Keratinocyte (primary cell): Measurements from ENCODE around the gene POLE3. TPM values are rescaled to one million over a fixed set of nuclear protein-coding genes. Genes with fewer than 3 reads are reported as not detected.
"Not testable (repeated sequence)": the region's sequence is repeated elsewhere in the genome, so short reads cannot be mapped to it uniquely, and the experiment has no call there.

ENCODE experiments used
- DNase-seq: peaks from one replicate; pipeline ENCODE4 v3.0.0-alpha.2; 2011; ENCODE audit warnings: low read depth, missing footprints, low spot score
- FAIRE-seq: peaks from 2 replicates; lab custom pipeline; 2011; peaks lifted over from hg19 to GRCh38; lab: Jason Lieb, UNC
- H2AFZ ChIP-seq: 2 replicates; pipeline ENCODE4 v1.6.0; 2012; ENCODE audit warnings: low read length, control low read depth, inconsistent platforms; ENCODE audit not compliant: control insufficient read depth
- H3K27ac ChIP-seq: 2 replicates; pipeline ENCODE4 v1.5.1; 2011; ENCODE audit warnings: low read length; ENCODE audit not compliant: control insufficient read depth, insufficient read depth
- H3K27me3 ChIP-seq: 3 replicates; pipeline ENCODE4 v1.6.0; 2011; ENCODE audit warnings: low read length; ENCODE audit not compliant: control insufficient read depth, insufficient read depth; ENCODE audit errors: extremely low read depth
- H3K36me3 ChIP-seq, 2 experiments: 2 replicates in 1 of 2; 3 replicates in 1 of 2; pipeline ENCODE4 v1.5.1; 2011; ENCODE audit warnings: low read length in 2 of 2, mild to moderate bottlenecking in 1 of 2; ENCODE audit not compliant: control insufficient read depth in 2 of 2, insufficient read depth in 2 of 2; ENCODE audit errors: extremely low read depth in 1 of 2
- H3K4me1 ChIP-seq: 3 replicates; pipeline ENCODE4 v1.5.1; 2011; ENCODE audit warnings: low read length; ENCODE audit not compliant: control insufficient read depth, insufficient read depth; ENCODE audit errors: extremely low read depth
- H3K4me2 ChIP-seq: 3 replicates; pipeline ENCODE4 v1.6.0; 2011; ENCODE audit warnings: low read depth, low read length; ENCODE audit not compliant: control insufficient read depth, insufficient read depth; ENCODE audit errors: extremely low read depth
- H3K4me3 ChIP-seq, 3 experiments: fragments of 200-600 bp in 1 of 3; sonication (generic) in 1 of 3; 2 replicates in 2 of 3; 3 replicates in 1 of 3; pipeline ENCODE4 v1.5.1; 2011 to 2016; ENCODE audit warnings: low read length in 3 of 3, mild to moderate bottlenecking in 3 of 3, control low read depth in 2 of 3, inconsistent platforms in 1 of 3, low read depth in 1 of 3, mixed read lengths in 1 of 3, mixed run types in 1 of 3, moderate library complexity in 1 of 3; ENCODE audit not compliant: control insufficient read depth in 2 of 3, insufficient read depth in 2 of 3; ENCODE audit errors: extremely low read depth in 1 of 3
- H3K79me2 ChIP-seq: 2 replicates; pipeline ENCODE4 v1.6.0; 2012; ENCODE audit warnings: low read length; ENCODE audit not compliant: control insufficient read depth, insufficient read depth
- H3K9ac ChIP-seq: 3 replicates; pipeline ENCODE4 v1.6.0; 2011; ENCODE audit warnings: low read length; ENCODE audit not compliant: control insufficient read depth, insufficient read depth; ENCODE audit errors: extremely low read depth
- H3K9me1 ChIP-seq: 3 replicates; pipeline ENCODE4 v1.6.0; 2011; ENCODE audit warnings: low read length; ENCODE audit not compliant: control insufficient read depth, insufficient read depth; ENCODE audit errors: extremely low read depth
- H3K9me3 ChIP-seq: 2 replicates; pipeline ENCODE4 v1.5.1; 2012; ENCODE audit warnings: low read depth, low read length; ENCODE audit not compliant: control insufficient read depth
- H4K20me1 ChIP-seq: 3 replicates; pipeline ENCODE4 v1.6.0; 2011; ENCODE audit warnings: low read length; ENCODE audit not compliant: control insufficient read depth, insufficient read depth; ENCODE audit errors: extremely low read depth
- EZH2 ChIP-seq: IDR thresholded peaks from one replicate; pipeline ENCODE4 v1.6.1; 2012; ENCODE audit warnings: inconsistent platforms, mild to moderate bottlenecking, low read length, moderate library complexity
- dilution Hi-C: fragments of 300-500 bp; cut with MboI; formaldehyde crosslinking; loops from one replicate; pipeline ENCODE4 v1.7.0; 2020; ENCODE audit warnings: low sequenced_read_pairs; ENCODE audit not compliant: extremely low pct_ligation_motif_present
- polyA plus RNA-seq, 5 experiments: library from polyadenylated mRNA; depleted of rRNA in 3 of 5; stranded (reverse) in 3 of 5; stranded (forward) in 1 of 5; unstranded in 1 of 5; fragments of >200 nt; gene quantifications; 1 replicate in 1 of 5; 2 replicates in 3 of 5; 3 replicates in 1 of 5; pipeline versions ENCODE4 v1.2.1 to v1.2.3, GENCODE V29; 2011 to 2012; ENCODE audit warnings: missing spikeins in 2 of 5, low read depth in 1 of 5, low replicate concordance in 1 of 5
- TF ChIP-seq, protein P1 (sequence below), 3 experiments: IDR thresholded peaks in 1 of 3; conservative IDR thresholded peaks in 1 of 3; optimal IDR thresholded peaks in 1 of 3; 2 replicates in 2 of 3; 3 replicates in 1 of 3; pipeline versions ENCODE3 to v1.5.1; 2011; ENCODE audit warnings: low read length in 3 of 3, mild to moderate bottlenecking in 3 of 3, moderate library complexity in 2 of 3, control low read depth in 1 of 3, inconsistent platforms in 1 of 3; ENCODE audit not compliant: insufficient read depth in 2 of 3; ENCODE audit errors: extremely low read depth in 1 of 3

POLE3 gene
- polyA plus RNA-seq, 1 donor (not counting 4 experiments of a cell fraction or from before 2014, with no cell fraction given) = 77.2 TPM

DNA sequence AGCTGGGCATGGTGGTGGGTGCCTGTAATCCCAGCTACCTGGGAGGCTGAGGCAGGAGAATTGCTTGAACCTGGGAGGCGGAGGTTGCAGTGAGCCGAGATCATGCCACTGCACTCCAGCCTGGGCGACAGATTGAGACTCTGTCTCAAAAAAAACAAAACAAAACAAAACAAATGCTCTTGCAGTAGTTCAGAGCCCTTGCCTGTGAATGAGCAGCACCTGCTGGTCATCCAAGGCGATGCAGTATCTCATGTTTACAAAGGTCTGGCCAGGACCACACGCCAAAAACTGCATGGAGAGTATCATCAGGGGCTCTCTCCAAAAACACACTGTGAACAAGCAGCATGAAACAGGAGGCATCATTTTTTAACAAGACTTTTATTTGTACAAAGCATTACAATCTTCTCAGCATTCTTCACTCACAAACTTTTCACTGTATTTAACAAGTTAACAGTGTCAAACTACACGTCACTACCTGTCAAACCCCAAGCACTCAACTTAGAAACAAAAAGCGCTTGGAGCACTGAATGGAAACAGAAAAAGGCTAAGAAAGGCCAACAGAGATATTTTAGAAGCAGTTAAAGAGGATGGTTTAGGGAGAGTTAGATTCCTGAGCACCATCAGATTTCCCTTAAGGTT, 3.5 kb downstream of the POLE3 start:
- TF ChIP-seq, protein P1, sequence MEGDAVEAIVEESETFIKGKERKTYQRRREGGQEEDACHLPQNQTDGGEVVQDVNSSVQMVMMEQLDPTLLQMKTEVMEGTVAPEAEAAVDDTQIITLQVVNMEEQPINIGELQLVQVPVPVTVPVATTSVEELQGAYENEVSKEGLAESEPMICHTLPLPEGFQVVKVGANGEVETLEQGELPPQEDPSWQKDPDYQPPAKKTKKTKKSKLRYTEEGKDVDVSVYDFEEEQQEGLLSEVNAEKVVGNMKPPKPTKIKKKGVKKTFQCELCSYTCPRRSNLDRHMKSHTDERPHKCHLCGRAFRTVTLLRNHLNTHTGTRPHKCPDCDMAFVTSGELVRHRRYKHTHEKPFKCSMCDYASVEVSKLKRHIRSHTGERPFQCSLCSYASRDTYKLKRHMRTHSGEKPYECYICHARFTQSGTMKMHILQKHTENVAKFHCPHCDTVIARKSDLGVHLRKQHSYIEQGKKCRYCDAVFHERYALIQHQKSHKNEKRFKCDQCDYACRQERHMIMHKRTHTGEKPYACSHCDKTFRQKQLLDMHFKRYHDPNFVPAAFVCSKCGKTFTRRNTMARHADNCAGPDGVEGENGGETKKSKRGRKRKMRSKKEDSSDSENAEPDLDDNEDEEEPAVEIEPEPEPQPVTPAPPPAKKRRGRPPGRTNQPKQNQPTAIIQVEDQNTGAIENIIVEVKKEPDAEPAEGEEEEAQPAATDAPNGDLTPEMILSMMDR (optimal IDR thresholded peaks at IDR 0.05 in 1 of 3, IDR thresholded peaks at IDR 0.05 in 1 of 3, conservative IDR thresholded peaks at IDR 0.05 in 1 of 3; ENCODE audit: extremely low read depth in 1 of 3, insufficient read depth in 2 of 3, low read length in 3 of 3) = peak; percentile 82 to 84 (median 83)

DNA sequence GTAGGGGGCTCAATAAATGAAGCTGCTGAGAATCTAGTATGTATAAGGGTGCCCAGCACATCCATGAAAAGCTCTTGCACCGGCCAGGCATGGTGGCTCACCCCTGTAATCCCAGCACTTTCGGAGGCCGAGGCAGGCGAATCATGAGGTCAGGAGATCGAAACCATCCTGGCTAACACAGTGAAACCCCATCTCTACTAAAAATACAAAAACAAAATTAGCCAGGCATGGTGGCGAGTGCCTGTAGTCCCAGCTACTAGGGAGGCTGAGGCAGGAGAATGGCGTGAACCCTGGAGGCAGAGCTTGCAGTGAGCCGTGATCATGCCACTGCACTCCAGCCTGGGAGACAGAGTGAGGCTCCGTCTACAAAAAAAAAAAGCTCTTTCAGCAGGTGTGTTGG, 4.1 kb downstream of the POLE3 start:
- H3K4me2 ChIP-seq, H3K9me1 ChIP-seq, H3K4me3 ChIP-seq, FAIRE-seq, H3K9me3 ChIP-seq, H3K27me3 ChIP-seq, H2AFZ ChIP-seq, H3K9ac ChIP-seq, H4K20me1 ChIP-seq, H3K27ac ChIP-seq, H3K4me1 ChIP-seq, DNase-seq: not testable (repeated sequence)
- Histone ChIP-seq H3K36me3 (peaks cover 4 to 18% of the 10 kb centered on the region in 2 experiments), H3K79me2 (peaks cover 21% of the 10 kb centered on the region)
- dilution Hi-C loops = loop anchor here (10.0 kb wide), 1 partner anchor 62 kb away; the partner anchor contains the start of genes BSPRY and WDR31

More for the DNA sequence above, 3.5 kb downstream of the POLE3 start:
- H2AFZ ChIP-seq, H3K27me3 ChIP-seq, FAIRE-seq, H3K9me3 ChIP-seq, H3K4me1 ChIP-seq, H3K27ac ChIP-seq, H3K4me3 ChIP-seq, H3K9ac ChIP-seq, H4K20me1 ChIP-seq, H3K9me1 ChIP-seq, H3K4me2 ChIP-seq: not testable (repeated sequence)
- Histone ChIP-seq H3K79me2 (peaks cover 21% of the 10 kb centered on the region), H3K36me3 (peaks cover 4 to 18% of the 10 kb centered on the region in 2 experiments)
- dilution Hi-C loops = loop anchor here (10.0 kb wide), 1 partner anchor 62 kb away; the partner anchor contains the start of genes BSPRY and WDR31
- DNase-seq = peak; percentile 35

GRCh38 chr9:113403646-113404045, 6.8 kb downstream of the POLE3 start:
- dilution Hi-C loops = loop anchor here (10.0 kb wide), 1 partner anchor 59 kb away; the partner anchor contains the start of genes BSPRY and WDR31
- FAIRE-seq (no peak), DNase-seq (no peak)
- H3K79me2 ChIP-seq = peaks cover 7% of the 10 kb centered on the region
- H3K27ac ChIP-seq = no peak overlapping the region
- peaks cover 3 to 10% of the 10 kb centered on the region in 2 experiments for H3K36me3 ChIP-seq
- H3K4me1 ChIP-seq = peaks cover 15% of the 10 kb centered on the region
- no peak overlapping the region for H3K4me3 ChIP-seq
- H3K4me2 ChIP-seq = no peak overlapping the region
- no peaks in the 10 kb centered on the region for H3K27me3 ChIP-seq
- TF ChIP-seq, protein P1 (optimal IDR thresholded peaks at IDR 0.05 in 1 of 3, IDR thresholded peaks at IDR 0.05 in 1 of 3, conservative IDR thresholded peaks at IDR 0.05 in 1 of 3; ENCODE audit: extremely low read depth in 1 of 3, insufficient read depth in 2 of 3, low read length in 3 of 3) = no peak
- no peak for TF ChIP-seq EZH2
- no peak overlapping the region for H2AFZ ChIP-seq
- H3K9me1 ChIP-seq = no peaks in the 10 kb centered on the region
- no peak overlapping the region for H3K9ac ChIP-seq
- H3K9me3 ChIP-seq = no peaks in the 10 kb centered on the region
- H4K20me1 ChIP-seq = no peaks in the 10 kb centered on the region
